Endothelial cell of umbilical vein (primary cell): ENCODE results near the gene MRPL55.

Experiments used
- EZH2 ChIP-seq: IDR thresholded peaks from 2 replicates; pipeline ENCODE4 v1.6.1; 2012; ENCODE audit warnings: borderline replicate concordance, low read depth, mild to moderate bottlenecking, moderate library complexity, low read length, inconsistent platforms; ENCODE audit not compliant: severe bottlenecking
- FOS ChIP-seq: IDR thresholded peaks from 2 replicates; pipeline ENCODE4 v1.6.1; 2011; ENCODE audit warnings: mild to moderate bottlenecking, low read length, moderate library complexity, borderline replicate concordance; ENCODE audit not compliant: insufficient read depth
- POLR2A ChIP-seq: IDR thresholded peaks from 2 replicates; pipeline ENCODE4 v1.6.1; 2012; ENCODE audit warnings: low read depth, mild to moderate bottlenecking, control low read depth, low read length
- TF ChIP-seq, protein P1 (sequence below), 2 donors: IDR thresholded peaks; 1 replicate in 1 of 2; 2 replicates in 1 of 2; pipeline ENCODE4 v1.5.1; 2011; ENCODE audit warnings: low read length in 2 of 2, mild to moderate bottlenecking in 2 of 2, moderate library complexity in 2 of 2, control low read depth in 1 of 2, inconsistent platforms in 1 of 2, low read depth in 1 of 2; ENCODE audit not compliant: insufficient read depth in 1 of 2; ENCODE audit errors: extremely low read depth in 1 of 2

DNA sequence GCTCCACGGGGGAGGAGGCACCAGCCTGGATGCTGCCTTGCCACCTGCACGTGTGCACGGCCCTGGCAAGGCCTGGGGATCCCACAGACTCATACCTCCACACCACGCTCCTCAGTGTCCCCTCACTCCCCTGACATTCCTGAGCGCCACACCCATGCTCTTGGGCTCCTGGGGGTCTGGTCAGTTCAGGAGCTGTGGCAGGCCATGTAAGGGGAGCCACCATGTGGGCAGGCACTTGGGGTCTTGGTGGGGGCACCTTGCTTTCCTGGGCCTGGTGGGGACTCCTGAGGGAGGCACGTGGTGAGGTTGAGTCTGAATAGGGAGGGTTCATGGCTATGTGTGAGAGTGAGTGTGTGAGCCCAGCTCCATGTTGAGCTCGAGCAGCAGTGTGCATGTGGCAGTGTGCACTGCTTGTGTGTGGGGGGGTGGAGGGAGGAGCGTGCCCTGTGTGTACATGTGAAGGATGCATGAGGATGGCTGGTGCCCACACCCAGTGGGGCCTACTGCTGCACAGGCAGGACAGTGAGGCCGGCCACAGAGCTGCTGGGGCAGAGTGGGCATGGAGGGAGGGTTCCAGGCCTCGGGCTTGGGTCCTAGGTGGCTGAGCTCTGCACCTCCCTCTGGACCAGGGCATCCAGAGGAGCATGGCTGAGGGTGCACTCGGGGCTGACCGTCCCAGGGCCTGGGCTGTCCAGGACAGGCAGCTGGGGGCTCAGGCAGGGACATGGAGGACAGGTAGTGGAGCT is 42.3 kb upstream of the MRPL55 start:
- TF ChIP-seq EZH2 = no peak
- TF ChIP-seq, protein P1, sequence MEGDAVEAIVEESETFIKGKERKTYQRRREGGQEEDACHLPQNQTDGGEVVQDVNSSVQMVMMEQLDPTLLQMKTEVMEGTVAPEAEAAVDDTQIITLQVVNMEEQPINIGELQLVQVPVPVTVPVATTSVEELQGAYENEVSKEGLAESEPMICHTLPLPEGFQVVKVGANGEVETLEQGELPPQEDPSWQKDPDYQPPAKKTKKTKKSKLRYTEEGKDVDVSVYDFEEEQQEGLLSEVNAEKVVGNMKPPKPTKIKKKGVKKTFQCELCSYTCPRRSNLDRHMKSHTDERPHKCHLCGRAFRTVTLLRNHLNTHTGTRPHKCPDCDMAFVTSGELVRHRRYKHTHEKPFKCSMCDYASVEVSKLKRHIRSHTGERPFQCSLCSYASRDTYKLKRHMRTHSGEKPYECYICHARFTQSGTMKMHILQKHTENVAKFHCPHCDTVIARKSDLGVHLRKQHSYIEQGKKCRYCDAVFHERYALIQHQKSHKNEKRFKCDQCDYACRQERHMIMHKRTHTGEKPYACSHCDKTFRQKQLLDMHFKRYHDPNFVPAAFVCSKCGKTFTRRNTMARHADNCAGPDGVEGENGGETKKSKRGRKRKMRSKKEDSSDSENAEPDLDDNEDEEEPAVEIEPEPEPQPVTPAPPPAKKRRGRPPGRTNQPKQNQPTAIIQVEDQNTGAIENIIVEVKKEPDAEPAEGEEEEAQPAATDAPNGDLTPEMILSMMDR (IDR thresholded peaks at IDR 0.05; ENCODE audit: extremely low read depth in 1 of 2, insufficient read depth in 1 of 2, low read depth in 1 of 2, low read length in 2 of 2) = no peak
- no peak for TF ChIP-seq FOS
- no peak for TF ChIP-seq POLR2A
